ENCODE results near the gene SHLD1. TPM values are rescaled to one million over a fixed set of nuclear protein-coding genes. Genes with fewer than 3 reads are reported as not detected.

Gene SHLD1
- total RNA-seq, 1 donor from 2014 or later, result 12.5 TPM

DNA sequence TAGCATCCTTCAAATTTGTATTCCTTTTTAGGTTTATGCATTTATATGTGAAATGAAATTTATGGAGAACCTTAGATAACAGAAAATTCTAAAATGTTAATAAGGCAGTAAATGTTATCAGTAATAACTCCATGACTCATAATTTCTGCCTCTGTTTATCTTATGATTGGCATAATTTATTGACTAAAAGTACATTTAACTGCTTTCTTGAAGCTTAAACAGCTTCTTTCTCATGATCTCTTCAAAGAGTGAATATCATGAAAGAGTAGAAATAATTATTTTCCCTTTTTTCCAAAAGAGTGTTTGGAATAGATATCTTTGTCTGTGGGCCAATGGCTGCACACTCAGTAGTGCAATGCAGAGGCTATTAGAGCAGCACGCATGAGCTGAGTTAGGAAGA, 91.3 kb downstream of the SHLD1 start:
- no peaks in the 10 kb centered on the region for H3K9me3 ChIP-seq (ENCODE audit: control insufficient read depth in 3 of 3, low read length in 3 of 3)
- peaks cover under 1 to 5% (median 3%) of the 10 kb centered on the region in 3 donors for H3K4me1 ChIP-seq (ENCODE audit: control insufficient read depth in 3 of 3, insufficient read depth in 3 of 3, low read length in 3 of 3)
- H3K4me3 ChIP-seq (ENCODE audit: low read length in 3 of 3), result no peak overlapping the region
- no peak overlapping the region for H3K27ac ChIP-seq (ENCODE audit: low read depth, low read length)
- H3K36me3 ChIP-seq (ENCODE audit: control insufficient read depth in 3 of 3, insufficient read depth in 3 of 3, low read length in 3 of 3), result no peaks in the 10 kb centered on the region
- no peak overlapping the region for H3K9ac ChIP-seq (ENCODE audit: low read depth in 1 of 3, low read length in 3 of 3)
- H3K27me3 ChIP-seq (ENCODE audit: control insufficient read depth in 3 of 3, insufficient read depth in 3 of 3, low read length in 3 of 3), result no peaks in the 10 kb centered on the region

DNA sequence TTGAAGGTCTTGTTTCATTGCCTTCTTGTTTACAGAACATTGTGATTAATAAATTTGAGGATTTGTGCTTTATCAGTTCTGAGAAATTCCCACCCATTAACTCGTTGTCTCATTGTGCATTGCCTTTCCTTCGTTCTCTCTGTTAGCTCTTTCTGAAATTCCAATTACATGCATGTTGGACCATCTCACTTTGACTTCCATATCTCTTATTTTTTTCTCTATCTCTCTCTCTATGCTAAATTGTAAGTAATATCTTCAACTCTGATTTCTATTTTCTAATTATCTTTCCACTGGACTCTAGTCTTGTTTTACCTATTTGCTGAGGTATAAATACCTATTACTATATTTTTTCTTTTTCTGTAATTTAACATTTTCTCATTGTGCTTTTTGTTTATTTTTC, 92.3 kb downstream of the SHLD1 start:
- Histone ChIP-seq H3K9me3 (ENCODE audit: control insufficient read depth in 3 of 3, low read length in 3 of 3) (no peaks in the 10 kb centered on the region), H3K4me1 (ENCODE audit: control insufficient read depth in 3 of 3, insufficient read depth in 3 of 3, low read length in 3 of 3) (peaks cover 0 to 5% (median 3%) of the 10 kb centered on the region in 3 donors), H3K36me3 (ENCODE audit: control insufficient read depth in 3 of 3, insufficient read depth in 3 of 3, low read length in 3 of 3) (no peaks in the 10 kb centered on the region), H3K27me3 (ENCODE audit: control insufficient read depth in 3 of 3, insufficient read depth in 3 of 3, low read length in 3 of 3) (no peaks in the 10 kb centered on the region), H3K27ac (ENCODE audit: low read depth, low read length) (no peak overlapping the region), H3K4me3 (ENCODE audit: low read length in 3 of 3) (no peak overlapping the region), H3K9ac (ENCODE audit: low read depth in 1 of 3, low read length in 3 of 3) (no peak overlapping the region)

DNA sequence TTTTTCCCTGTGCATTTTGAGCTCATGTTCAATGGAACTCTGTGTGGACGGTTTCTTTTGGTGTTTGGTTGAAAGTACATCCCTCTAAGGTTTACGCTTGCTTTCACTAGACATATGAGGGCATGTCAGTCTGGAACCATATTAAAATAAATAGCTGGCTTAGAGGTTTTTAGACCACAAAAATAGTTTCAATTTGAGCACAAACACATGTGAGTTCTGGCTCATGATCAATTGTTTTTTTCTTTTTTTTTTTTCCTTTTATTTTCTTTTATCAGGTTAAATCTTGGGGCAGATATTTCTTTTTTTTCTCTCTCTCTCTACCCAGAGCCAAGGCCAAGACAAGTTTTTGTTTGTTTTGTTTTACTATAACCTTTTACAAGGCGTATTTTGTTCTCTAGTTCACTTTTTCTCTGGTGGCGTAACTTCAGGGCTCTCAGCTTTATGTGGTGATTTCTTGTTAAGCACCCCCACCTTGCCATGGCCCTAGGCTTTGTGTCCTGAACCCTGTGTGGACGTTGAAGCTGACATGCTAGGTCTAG, 92.9 kb downstream of the SHLD1 start:
- no peaks in the 10 kb centered on the region for H3K9me3 ChIP-seq (ENCODE audit: control insufficient read depth in 3 of 3, low read length in 3 of 3)
- H3K9ac ChIP-seq (ENCODE audit: low read depth in 1 of 3, low read length in 3 of 3), result no peak overlapping the region
- H3K27me3 ChIP-seq (ENCODE audit: control insufficient read depth in 3 of 3, insufficient read depth in 3 of 3, low read length in 3 of 3), result no peaks in the 10 kb centered on the region
- H3K27ac ChIP-seq (ENCODE audit: low read depth, low read length), result no peak overlapping the region
- H3K4me3 ChIP-seq (ENCODE audit: low read length in 3 of 3), result no peak overlapping the region
- no peaks in the 10 kb centered on the region for H3K36me3 ChIP-seq (ENCODE audit: control insufficient read depth in 3 of 3, insufficient read depth in 3 of 3, low read length in 3 of 3)
- peaks cover 0 to 5% (median 3%) of the 10 kb centered on the region in 3 donors for H3K4me1 ChIP-seq (ENCODE audit: control insufficient read depth in 3 of 3, insufficient read depth in 3 of 3, low read length in 3 of 3)

DNA sequence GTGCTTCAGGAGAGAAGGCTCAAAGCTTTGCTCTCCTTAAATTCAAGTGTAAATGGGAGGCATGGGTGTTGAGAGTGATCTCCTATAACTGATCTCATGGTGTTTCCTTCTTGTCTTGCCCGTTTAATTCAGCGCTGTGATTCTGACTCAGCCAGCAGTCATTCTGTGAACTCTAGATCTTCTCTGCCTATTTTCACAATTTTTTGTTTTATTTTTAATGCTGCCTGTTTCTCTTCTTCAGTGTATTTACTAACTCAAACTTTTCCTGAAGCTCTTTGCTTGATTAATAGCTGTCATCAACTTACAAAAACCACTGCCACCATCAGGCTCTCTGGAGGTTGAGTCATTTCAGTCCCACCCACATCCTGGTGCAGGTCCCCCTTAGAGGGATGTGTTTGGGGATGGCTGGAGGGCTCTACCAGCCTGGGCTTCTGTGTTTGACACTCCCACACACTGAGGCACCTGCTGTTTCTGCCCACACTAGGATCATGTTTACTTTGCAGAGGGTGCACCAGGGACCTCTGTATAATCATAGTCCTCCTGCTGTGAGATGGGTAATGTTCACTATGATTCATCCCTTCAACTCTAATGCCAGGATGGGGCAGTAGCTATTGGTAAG, 94.0 kb downstream of the SHLD1 start:
- Histone ChIP-seq H3K9me3 (ENCODE audit: control insufficient read depth in 3 of 3, low read length in 3 of 3) (no peaks in the 10 kb centered on the region), H3K9ac (ENCODE audit: low read depth in 1 of 3, low read length in 3 of 3) (no peak overlapping the region), H3K27me3 (ENCODE audit: control insufficient read depth in 3 of 3, insufficient read depth in 3 of 3, low read length in 3 of 3) (no peaks in the 10 kb centered on the region), H3K36me3 (ENCODE audit: control insufficient read depth in 3 of 3, insufficient read depth in 3 of 3, low read length in 3 of 3) (no peaks in the 10 kb centered on the region), H3K27ac (ENCODE audit: low read depth, low read length) (no peak overlapping the region), H3K4me1 (ENCODE audit: control insufficient read depth in 3 of 3, insufficient read depth in 3 of 3, low read length in 3 of 3) (peaks cover 6 to 12% (median 7%) of the 10 kb centered on the region in 3 donors), H3K4me3 (ENCODE audit: low read length in 3 of 3) (no peak overlapping the region)

DNA sequence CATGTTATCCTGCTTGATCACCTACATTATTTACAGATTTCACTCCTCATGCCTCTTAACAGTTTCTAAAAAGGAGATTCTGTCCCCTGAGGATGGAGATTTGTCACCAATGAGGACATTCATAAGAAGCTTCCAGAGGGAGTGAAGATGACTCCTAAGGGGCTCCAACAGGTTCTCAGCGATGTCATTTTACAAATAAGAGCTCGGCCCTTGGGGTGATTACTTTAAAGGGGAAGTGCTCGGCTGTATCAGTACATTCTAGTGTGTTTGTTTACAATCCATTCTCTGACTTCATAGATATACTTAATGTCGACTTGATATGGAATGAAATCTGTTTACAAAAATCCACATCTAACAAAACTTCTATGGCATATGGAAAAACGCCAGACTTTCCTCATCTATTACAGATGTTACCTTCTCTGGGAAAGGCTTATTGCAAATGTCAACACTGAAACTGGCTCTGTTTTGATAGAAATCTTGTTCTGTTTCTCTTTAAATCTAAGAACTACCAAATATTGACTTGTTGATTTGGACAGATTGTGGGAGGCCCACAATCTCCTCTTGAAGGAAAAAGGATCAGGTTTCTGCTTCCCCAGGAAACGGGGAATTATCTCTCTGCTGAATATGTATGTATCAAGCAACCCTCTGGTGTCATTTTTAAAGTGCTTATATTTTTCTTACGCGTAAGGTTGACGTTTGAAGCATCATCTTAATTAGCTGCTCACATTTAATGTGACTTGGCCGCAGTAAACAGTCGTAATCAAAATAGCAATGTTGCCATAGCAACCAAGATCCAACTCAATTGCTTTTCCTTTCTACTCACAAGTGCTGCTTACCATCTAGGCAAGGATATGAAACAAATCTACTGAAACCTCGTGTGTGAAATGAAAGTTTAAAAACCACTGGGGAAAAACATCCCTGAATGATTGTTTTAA, 95.7 kb downstream of the SHLD1 start:
- Histone ChIP-seq H3K9ac (ENCODE audit: low read depth in 1 of 3, low read length in 3 of 3) (peak overlapping the region in 1 of 3 donors; percentile 60), H3K9me3 (ENCODE audit: control insufficient read depth in 3 of 3, low read length in 3 of 3) (no peaks in the 10 kb centered on the region), H3K4me3 (ENCODE audit: low read length in 3 of 3) (peak overlapping the region in 2 of 3 donors; percentile 29 to 41), H3K27me3 (ENCODE audit: control insufficient read depth in 3 of 3, insufficient read depth in 3 of 3, low read length in 3 of 3) (no peaks in the 10 kb centered on the region), H3K36me3 (ENCODE audit: control insufficient read depth in 3 of 3, insufficient read depth in 3 of 3, low read length in 3 of 3) (no peaks in the 10 kb centered on the region), H3K27ac (ENCODE audit: low read depth, low read length) (no peak overlapping the region), H3K4me1 (ENCODE audit: control insufficient read depth in 3 of 3, insufficient read depth in 3 of 3, low read length in 3 of 3) (peaks cover 5 to 10% (median 8%) of the 10 kb centered on the region in 3 donors)

DNA sequence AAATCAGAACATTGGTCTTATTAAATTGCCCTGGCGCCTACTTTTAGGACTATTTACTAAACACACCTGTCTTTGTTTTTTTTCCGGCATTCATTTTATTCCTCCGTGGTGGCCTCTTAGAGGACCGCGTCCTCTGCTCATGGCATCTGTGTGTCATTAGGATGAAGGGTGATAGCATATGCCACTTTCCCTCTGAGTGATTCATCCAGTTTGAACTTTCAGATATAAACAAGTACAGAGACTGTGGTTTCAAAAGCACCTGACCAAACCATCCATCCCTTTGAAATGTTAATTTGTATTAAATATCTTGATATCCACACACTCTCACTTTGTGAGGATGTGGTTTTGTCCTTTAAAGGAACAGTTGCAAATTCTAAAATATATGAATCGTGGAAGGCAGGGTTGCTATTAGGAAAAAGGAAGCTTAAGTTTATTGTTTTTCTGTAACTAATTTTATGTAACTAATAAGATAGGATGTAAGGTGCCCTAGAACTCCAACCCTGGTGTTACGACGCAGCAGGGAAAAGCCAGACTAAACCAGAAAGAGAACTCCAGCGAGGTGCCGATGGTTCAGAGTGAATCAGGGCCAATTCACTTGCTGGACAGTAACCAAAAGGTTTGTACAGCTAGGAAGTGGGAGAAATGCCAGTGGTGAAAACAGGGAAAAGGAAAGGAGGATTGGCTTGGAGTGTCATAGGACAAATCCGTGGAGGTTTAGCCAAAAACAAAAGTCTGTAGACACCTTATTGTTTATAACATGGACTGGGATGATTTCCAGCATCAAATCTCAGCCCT, 98.7 kb downstream of the SHLD1 start:
- peak overlapping the region in 2 of 3 donors; percentile 4 to 55 for H3K9ac ChIP-seq (ENCODE audit: low read depth in 1 of 3, low read length in 3 of 3)
- H3K27me3 ChIP-seq (ENCODE audit: control insufficient read depth in 3 of 3, insufficient read depth in 3 of 3, low read length in 3 of 3), result no peaks in the 10 kb centered on the region
- no peaks in the 10 kb centered on the region for H3K9me3 ChIP-seq (ENCODE audit: control insufficient read depth in 3 of 3, low read length in 3 of 3)
- peaks cover 5 to 10% (median 8%) of the 10 kb centered on the region in 3 donors for H3K4me1 ChIP-seq (ENCODE audit: control insufficient read depth in 3 of 3, insufficient read depth in 3 of 3, low read length in 3 of 3)
- peak overlapping the region in 2 of 3 donors; percentile 34 to 52 for H3K4me3 ChIP-seq (ENCODE audit: low read length in 3 of 3)
- H3K36me3 ChIP-seq (ENCODE audit: control insufficient read depth in 3 of 3, insufficient read depth in 3 of 3, low read length in 3 of 3), result no peaks in the 10 kb centered on the region
- peak overlapping the region; percentile 52 for H3K27ac ChIP-seq (ENCODE audit: low read depth, low read length)

DNA sequence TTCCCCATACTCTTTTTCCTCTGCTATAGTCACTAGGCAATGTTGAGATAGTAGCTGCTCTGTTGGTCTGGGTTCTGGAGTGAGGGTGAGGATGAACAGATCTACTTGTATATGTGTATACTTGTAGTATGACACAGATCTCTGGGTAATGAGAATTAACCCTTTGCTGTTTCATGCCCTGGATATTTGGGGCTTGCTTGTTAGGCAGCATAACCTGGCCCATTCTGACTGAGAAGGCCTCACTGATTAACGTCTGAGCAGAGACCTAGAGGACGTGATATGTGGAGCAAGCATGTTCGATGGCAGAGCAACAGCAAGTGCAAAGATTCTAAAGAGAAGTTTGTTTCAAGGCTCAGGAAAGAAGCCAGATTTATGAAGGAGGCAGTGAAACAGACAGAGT, 105.7 kb downstream of the SHLD1 start:
- Histone ChIP-seq H3K4me3 (ENCODE audit: low read length in 3 of 3) (no peak overlapping the region), H3K36me3 (ENCODE audit: control insufficient read depth in 3 of 3, insufficient read depth in 3 of 3, low read length in 3 of 3) (no peaks in the 10 kb centered on the region), H3K27me3 (ENCODE audit: control insufficient read depth in 3 of 3, insufficient read depth in 3 of 3, low read length in 3 of 3) (no peaks in the 10 kb centered on the region), H3K4me1 (ENCODE audit: control insufficient read depth in 3 of 3, insufficient read depth in 3 of 3, low read length in 3 of 3) (no peaks in the 10 kb centered on the region), H3K9me3 (ENCODE audit: control insufficient read depth in 3 of 3, low read length in 3 of 3) (no peaks in the 10 kb centered on the region), H3K9ac (ENCODE audit: low read depth in 1 of 3, low read length in 3 of 3) (no peak overlapping the region), H3K27ac (ENCODE audit: low read depth, low read length) (no peak overlapping the region)

DNA sequence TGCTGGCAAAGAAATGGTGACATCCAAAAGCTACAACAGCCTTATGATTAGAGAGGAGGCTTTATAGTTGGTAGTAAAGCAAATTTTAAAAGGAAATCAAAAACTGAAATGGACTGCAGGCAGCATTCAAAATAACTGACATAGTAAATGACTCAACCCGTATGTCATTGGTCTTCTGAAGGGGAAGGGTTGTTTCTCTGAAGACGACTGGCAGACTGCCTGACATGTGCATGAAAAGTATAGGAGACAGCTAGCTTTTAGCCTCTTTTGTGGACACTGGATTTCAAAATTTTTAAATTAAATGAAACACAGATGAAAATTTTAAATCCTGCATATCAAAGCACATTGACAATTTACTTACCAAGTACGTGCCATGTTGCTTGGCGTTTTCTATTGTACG, 109.4 kb downstream of the SHLD1 start:
- Histone ChIP-seq H3K9me3 (ENCODE audit: control insufficient read depth in 3 of 3, low read length in 3 of 3) (no peaks in the 10 kb centered on the region), H3K4me1 (ENCODE audit: control insufficient read depth in 3 of 3, insufficient read depth in 3 of 3, low read length in 3 of 3) (peaks cover 27 to 28% (median 27%) of the 10 kb centered on the region in 3 donors), H3K27ac (ENCODE audit: low read depth, low read length) (no peak overlapping the region), H3K27me3 (ENCODE audit: control insufficient read depth in 3 of 3, insufficient read depth in 3 of 3, low read length in 3 of 3) (no peaks in the 10 kb centered on the region), H3K4me3 (ENCODE audit: low read length in 3 of 3) (no peak overlapping the region), H3K9ac (ENCODE audit: low read depth in 1 of 3, low read length in 3 of 3) (no peak overlapping the region), H3K36me3 (ENCODE audit: control insufficient read depth in 3 of 3, insufficient read depth in 3 of 3, low read length in 3 of 3) (no peaks in the 10 kb centered on the region)

DNA sequence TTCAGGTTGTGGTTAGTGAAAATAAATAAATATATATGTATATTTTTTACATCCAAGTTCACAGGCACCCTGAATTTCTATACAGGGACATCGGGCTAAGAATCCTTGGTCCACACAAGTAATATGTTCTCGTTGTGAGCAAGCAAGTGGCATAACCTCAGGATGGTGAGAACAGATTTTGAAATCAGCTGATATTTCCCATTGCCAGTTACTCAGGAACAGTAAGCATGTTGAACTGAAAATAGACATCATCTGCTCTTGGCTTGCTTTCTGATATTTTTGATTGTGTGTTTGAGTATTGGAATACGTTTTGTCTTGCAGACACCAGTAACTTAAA, 112.5 kb downstream of the SHLD1 start:
- Histone ChIP-seq H3K27me3 (ENCODE audit: control insufficient read depth in 3 of 3, insufficient read depth in 3 of 3, low read length in 3 of 3) (no peaks in the 10 kb centered on the region), H3K9ac (ENCODE audit: low read depth in 1 of 3, low read length in 3 of 3) (peak overlapping the region in 1 of 3 donors; percentile 34), H3K4me3 (ENCODE audit: low read length in 3 of 3) (no peak overlapping the region), H3K36me3 (ENCODE audit: control insufficient read depth in 3 of 3, insufficient read depth in 3 of 3, low read length in 3 of 3) (no peaks in the 10 kb centered on the region), H3K4me1 (ENCODE audit: control insufficient read depth in 3 of 3, insufficient read depth in 3 of 3, low read length in 3 of 3) (peaks cover 32 to 39% (median 38%) of the 10 kb centered on the region in 3 donors), H3K27ac (ENCODE audit: low read depth, low read length) (peak overlapping the region; percentile 62), H3K9me3 (ENCODE audit: control insufficient read depth in 3 of 3, low read length in 3 of 3) (no peaks in the 10 kb centered on the region)

Measured in skeletal muscle tissue (tissue), 4 donors.